ENCODE results near the gene DGKI. TPM values are rescaled to one million over a fixed set of nuclear protein-coding genes. Genes with fewer than 3 reads are reported as not detected.

Gene DGKI
- total RNA-seq, 2 experiments from 2014 or later, result 0.46 TPM; not detected in 1

- no TSS peak for BruUV-seq (replicated peaks)
- Histone ChIP-seq H3K9me3 (ENCODE audit: low read length) (no peaks in the 10 kb centered on the region), H4K20me1 (ENCODE audit: insufficient read depth, low read length) (no peaks in the 10 kb centered on the region), H3K36me3 (ENCODE audit: insufficient read depth, low read length) (peaks cover 41% of the 10 kb centered on the region), H3K9me2 (ENCODE audit: insufficient read depth, low read length) (no peaks in the 10 kb centered on the region), H3K4me3 (ENCODE audit: low read depth, low read length, poor library complexity, severe bottlenecking) (no peak overlapping the region), H3K27ac (ENCODE audit: low read depth, low read length, poor library complexity, severe bottlenecking) (no peak overlapping the region), H3K79me2 (ENCODE audit: insufficient read depth, low read depth, low read length) (no peaks in the 10 kb centered on the region), H3K4me1 (ENCODE audit: insufficient read depth, low read length, poor library complexity, severe bottlenecking) (no peaks in the 10 kb centered on the region), H3K4me2 (ENCODE audit: low read length) (no peak overlapping the region), H2AFZ (ENCODE audit: low read length) (no peak overlapping the region)
- ChIA-PET POLR2A (interaction anchor here (1.2 kb wide), 1 partner anchor 28 kb away, joined by 4 read pairs; no protein-coding TSS in a partner anchor), CTCF (ENCODE audit: unreplicated experiment) (interaction anchor here (0.6 kb wide), 1 partner anchor 15 kb away, joined by 5 read pairs; no protein-coding TSS in a partner anchor)
- DNase-seq (ENCODE audit: low spot score), result no peak
- intact Hi-C loops (cut with micrococcal nuclease; ENCODE audit: unreplicated experiment), result no loop called here
- TF ChIP-seq EZH2phosphoT487 (IDR thresholded peaks at IDR 0.05; ENCODE audit: borderline replicate concordance, low read depth, low read length) (no peak), CTCF (conservative IDR thresholded peaks at IDR 0.05; ENCODE audit: low read length) (no peak)
Measured at GRCh38 chr7:137885678-137886077, 38.9 kb upstream of the DGKI start.

GRCh38 chr7:137882806-137883205, 36.0 kb upstream of the DGKI start:
- H3K4me2 ChIP-seq (ENCODE audit: low read length), result no peak overlapping the region

More at GRCh38 chr7:137882806-137883205, 36.0 kb upstream of the DGKI start:
- DNase-seq (ENCODE audit: low spot score), result no peak
- no peaks in the 10 kb centered on the region for H3K9me2 ChIP-seq (ENCODE audit: insufficient read depth, low read length)
- H4K20me1 ChIP-seq (ENCODE audit: insufficient read depth, low read length), result no peaks in the 10 kb centered on the region
- no peaks in the 10 kb centered on the region for H3K79me2 ChIP-seq (ENCODE audit: insufficient read depth, low read depth, low read length)
- H3K36me3 ChIP-seq (ENCODE audit: insufficient read depth, low read length), result peaks cover 63% of the 10 kb centered on the region
- no peaks in the 10 kb centered on the region for H3K9me3 ChIP-seq (ENCODE audit: low read length)
- H3K4me3 ChIP-seq (ENCODE audit: low read depth, low read length, poor library complexity, severe bottlenecking), result no peak overlapping the region
- no peaks in the 10 kb centered on the region for H3K4me1 ChIP-seq (ENCODE audit: insufficient read depth, low read length, poor library complexity, severe bottlenecking)
- no peak for TF ChIP-seq EZH2phosphoT487 (IDR thresholded peaks at IDR 0.05; ENCODE audit: borderline replicate concordance, low read depth, low read length)
- TF ChIP-seq CTCF (conservative IDR thresholded peaks at IDR 0.05; ENCODE audit: low read length), result no peak
- BruUV-seq (replicated peaks), result no TSS peak
- intact Hi-C loops (cut with micrococcal nuclease; ENCODE audit: unreplicated experiment), result no loop called here
- H2AFZ ChIP-seq (ENCODE audit: low read length), result no peak overlapping the region
- ChIA-PET POLR2A (interaction anchor here (0.6 to 1.6 kb wide), 4 partner anchors 28 to 550 kb away, joined by 3 to 4 read pairs (median 4); no protein-coding TSS in a partner anchor), CTCF (ENCODE audit: unreplicated experiment) (no interaction called here)
- no peak overlapping the region for H3K27ac ChIP-seq (ENCODE audit: low read depth, low read length, poor library complexity, severe bottlenecking)
